Prostate gland (tissue), 2 donors: ENCODE results near the gene DNMT3A. TPM values are rescaled to one million over a fixed set of nuclear protein-coding genes. Genes with fewer than 3 reads are reported as not detected.
A peak's percentile ranks its signal among the peaks of the same experiment; 100 is the strongest.

Source experiments
- DNase-seq: peaks from one replicate; pipeline ENCODE4 v3.0.0-alpha.2; 2019; ENCODE audit warnings: low spot score
- H3K27ac ChIP-seq, 2 donors: fragments of 200-600 bp; sonication (generic); 2 replicates each; pipeline ENCODE4 v1.5.1; 2017 to 2019
- H3K27me3 ChIP-seq: fragments of 200-600 bp; sonication (generic); replicated peaks from 2 replicates; pipeline ENCODE4 v1.5.1; 2019; ENCODE audit not compliant: insufficient read depth
- H3K36me3 ChIP-seq, 2 donors: fragments of 200-600 bp; sonication (generic); 1 replicate in 1 of 2; 2 replicates in 1 of 2; pipeline versions ENCODE4 v1.5.1 to v1.8.1; 2017 to 2019
- H3K4me1 ChIP-seq: fragments of 200-600 bp; sonication (generic); replicated peaks from 2 replicates; pipeline ENCODE4 v1.5.1; 2019
- H3K4me3 ChIP-seq, 2 donors: fragments of 200-600 bp; sonication (generic); 2 replicates each; pipeline ENCODE4 v1.5.1; 2017 to 2019
- H3K9me3 ChIP-seq: fragments of 200-600 bp; sonication (generic); 2 replicates; pipeline ENCODE4 v1.5.1; 2017
- POLR2A ChIP-seq: fragments of 450-650 bp; IDR thresholded peaks from one replicate; pipeline ENCODE4 v1.6.1; 2016; ENCODE audit warnings: antibody characterized with exemption, mild to moderate bottlenecking
- POLR2AphosphoS5 ChIP-seq: sonication (generic); formaldehyde crosslinking; IDR thresholded peaks from one replicate; pipeline ENCODE4 v1.6.1; 2017; ENCODE audit warnings: antibody characterized with exemption
- WGBS: methylation state at CpG from one replicate; pipeline ENCODE4 v1.1.5; 2018; 5-methylcytosine and 5-hydroxymethylcytosine counted together
- intact Hi-C: fragments of 100-400 bp; cut with DNase I; formaldehyde crosslinking; loops from one replicate; pipeline ENCODE4 v1.14.2; 2022
- total RNA-seq, 2 donors: library from RNA; depleted of rRNA; stranded (reverse); fragments of >200 nt; gene quantifications; one replicate each; pipeline ENCODE4 v1.1.0, GENCODE V29; 2016
- TF ChIP-seq, protein P1 (sequence below), 4 experiments: fragments of 200-600 bp in 2 of 4; fragments of 450-650 bp in 2 of 4; sonication (generic) in 2 of 4; IDR thresholded peaks; 1 replicate in 3 of 4; 2 replicates in 1 of 4; pipeline ENCODE4 v1.5.1; 2016 to 2019; ENCODE audit warnings: antibody characterized with exemption in 4 of 4, mild to moderate bottlenecking in 2 of 4, moderate library complexity in 2 of 4

The DNMT3A gene
- total RNA-seq, 2 donors from 2014 or later: 8.7 to 28.2 TPM

DNA sequence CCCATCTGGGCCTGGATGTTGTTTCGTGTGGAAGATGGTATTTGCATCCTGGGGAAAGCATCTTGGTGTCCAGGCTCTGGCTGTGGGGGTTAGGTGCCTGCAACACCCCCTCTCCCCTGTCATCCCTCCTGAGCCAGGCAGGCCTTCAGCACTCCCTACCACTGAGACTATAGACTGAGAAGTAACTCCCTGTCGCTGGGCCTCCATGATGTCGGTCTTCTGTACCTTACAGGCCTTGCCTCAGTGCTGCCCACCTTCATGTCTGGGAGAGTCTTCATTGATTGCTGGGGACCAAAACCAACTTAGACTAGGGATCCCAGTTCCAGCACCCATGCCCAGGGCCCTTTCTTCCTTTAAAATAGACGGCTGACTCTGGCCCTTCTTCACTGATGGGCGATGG lies 33.1 kb upstream of the DNMT3A start:
- no peak for TF ChIP-seq POLR2AphosphoS5
- TF ChIP-seq, protein P1, sequence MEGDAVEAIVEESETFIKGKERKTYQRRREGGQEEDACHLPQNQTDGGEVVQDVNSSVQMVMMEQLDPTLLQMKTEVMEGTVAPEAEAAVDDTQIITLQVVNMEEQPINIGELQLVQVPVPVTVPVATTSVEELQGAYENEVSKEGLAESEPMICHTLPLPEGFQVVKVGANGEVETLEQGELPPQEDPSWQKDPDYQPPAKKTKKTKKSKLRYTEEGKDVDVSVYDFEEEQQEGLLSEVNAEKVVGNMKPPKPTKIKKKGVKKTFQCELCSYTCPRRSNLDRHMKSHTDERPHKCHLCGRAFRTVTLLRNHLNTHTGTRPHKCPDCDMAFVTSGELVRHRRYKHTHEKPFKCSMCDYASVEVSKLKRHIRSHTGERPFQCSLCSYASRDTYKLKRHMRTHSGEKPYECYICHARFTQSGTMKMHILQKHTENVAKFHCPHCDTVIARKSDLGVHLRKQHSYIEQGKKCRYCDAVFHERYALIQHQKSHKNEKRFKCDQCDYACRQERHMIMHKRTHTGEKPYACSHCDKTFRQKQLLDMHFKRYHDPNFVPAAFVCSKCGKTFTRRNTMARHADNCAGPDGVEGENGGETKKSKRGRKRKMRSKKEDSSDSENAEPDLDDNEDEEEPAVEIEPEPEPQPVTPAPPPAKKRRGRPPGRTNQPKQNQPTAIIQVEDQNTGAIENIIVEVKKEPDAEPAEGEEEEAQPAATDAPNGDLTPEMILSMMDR (IDR thresholded peaks at IDR 0.05): no peak
- TF ChIP-seq POLR2A: no peak
- WGBS: 99% methylated on average over 5 of the region's 5 CpGs
- peaks cover 4% of the 10 kb centered on the region for H3K4me1 ChIP-seq
- DNase-seq: no peak
- H3K27me3 ChIP-seq: no peaks in the 10 kb centered on the region
- intact Hi-C loops: loop anchor here (2.0 kb wide), 1 partner anchor 32 kb away; no protein-coding TSS in a partner anchor
- no peak overlapping the region for H3K27ac ChIP-seq
- H3K36me3 ChIP-seq: no peaks in the 10 kb centered on the region
- H3K9me3 ChIP-seq: no peaks in the 10 kb centered on the region
- no peak overlapping the region for H3K4me3 ChIP-seq

GRCh38 chr2:25374411-25374810 lies 32.7 kb upstream of the DNMT3A start:
- intact Hi-C loops: loop anchor here (2.0 kb wide), 1 partner anchor 32 kb away; no protein-coding TSS in a partner anchor

DNA sequence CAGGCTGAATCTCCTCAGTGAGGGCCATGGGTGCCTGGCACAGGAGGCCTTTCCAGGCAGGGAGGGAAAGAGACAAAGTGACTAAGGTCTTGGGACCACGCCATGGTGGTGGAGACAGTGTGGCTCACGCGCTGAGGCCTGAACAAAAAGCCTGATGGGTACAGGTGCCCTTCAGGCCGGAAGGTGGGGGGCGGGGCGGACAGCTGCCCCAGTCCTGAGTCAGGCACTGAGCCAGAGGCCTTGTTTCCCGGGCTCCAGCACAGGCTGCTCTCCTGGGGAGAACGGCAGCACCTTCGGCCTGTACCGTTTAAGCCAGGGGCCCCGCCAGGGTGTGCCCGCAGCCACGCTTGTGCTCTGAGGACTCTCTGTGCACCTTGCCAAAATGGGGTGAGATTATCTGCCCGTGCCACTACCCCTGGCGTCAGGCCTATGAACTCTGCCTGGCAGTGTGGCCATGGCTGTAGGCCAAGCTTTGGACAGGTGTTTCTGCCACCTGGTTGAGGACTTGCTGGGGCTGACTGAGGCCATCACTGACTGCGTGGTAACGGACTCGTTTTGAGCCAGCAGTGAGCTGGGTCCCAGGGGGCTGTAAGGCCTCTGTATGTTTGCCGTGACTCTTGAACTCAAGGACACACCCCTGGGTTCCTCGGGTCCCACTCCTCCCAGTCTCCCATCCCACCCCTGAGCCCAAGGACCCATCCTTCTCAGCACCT lies 31.7 kb upstream of the DNMT3A start:
- no peaks in the 10 kb centered on the region for H3K36me3 ChIP-seq
- intact Hi-C loops: no loop called here
- H3K27ac ChIP-seq: no peak overlapping the region
- TF ChIP-seq POLR2A (no peak), POLR2AphosphoS5 (no peak)
- TF ChIP-seq, protein P1 (IDR thresholded peaks at IDR 0.05): no peak
- H3K9me3 ChIP-seq: no peaks in the 10 kb centered on the region
- 81% methylated on average over 9 of the region's 20 CpGs for WGBS
- H3K27me3 ChIP-seq: no peaks in the 10 kb centered on the region
- no peak overlapping the region for H3K4me3 ChIP-seq
- peaks cover 4% of the 10 kb centered on the region for H3K4me1 ChIP-seq
- DNase-seq: peak; percentile 49

More at GRCh38 chr2:25374411-25374810, 32.7 kb upstream of the DNMT3A start:
- H3K27ac ChIP-seq: no peak overlapping the region
- no peak for DNase-seq
- no peak overlapping the region for H3K4me3 ChIP-seq
- H3K9me3 ChIP-seq: no peaks in the 10 kb centered on the region
- WGBS: 90% methylated on average over 4 of the region's 4 CpGs
- H3K36me3 ChIP-seq: no peaks in the 10 kb centered on the region
- peaks cover 4% of the 10 kb centered on the region for H3K4me1 ChIP-seq
- TF ChIP-seq POLR2A (no peak), POLR2AphosphoS5 (no peak)
- TF ChIP-seq, protein P1 (IDR thresholded peaks at IDR 0.05): no peak
- no peaks in the 10 kb centered on the region for H3K27me3 ChIP-seq

GRCh38 chr2:25372405-25373268 lies 30.9 kb upstream of the DNMT3A start:
- TF ChIP-seq POLR2A: no peak
- TF ChIP-seq, protein P1 (IDR thresholded peaks at IDR 0.05): no peak
- TF ChIP-seq POLR2AphosphoS5: no peak
- Histone ChIP-seq H3K4me3 (no peak overlapping the region), H3K36me3 (no peaks in the 10 kb centered on the region), H3K4me1 (peaks cover 4% of the 10 kb centered on the region), H3K9me3 (no peaks in the 10 kb centered on the region), H3K27me3 (no peaks in the 10 kb centered on the region), H3K27ac (no peak overlapping the region)
- intact Hi-C loops: no loop called here
- WGBS: 64% methylated on average over 25 of the region's 25 CpGs
- no peak for DNase-seq
